Testis (tissue), 3 donors: ENCODE results near the gene PRAMEF13. TPM values are rescaled to one million over a fixed set of nuclear protein-coding genes. Genes with fewer than 3 reads are reported as not detected.
"Not testable (repeated sequence)": the region's sequence is repeated elsewhere in the genome, so short reads cannot be mapped to it uniquely, and the experiment has no call there.

Experiments
- DNase-seq: peaks from one replicate; pipeline ENCODE4 v3.0.0-alpha.2; 2019
- H3K27ac ChIP-seq, 2 donors: fragments of 200-600 bp; sonication (generic); one replicate each; pipeline ENCODE4 v1.5.1; 2019
- H3K27me3 ChIP-seq: fragments of 200-600 bp; sonication (generic); one replicate; pipeline ENCODE4 v1.5.1; 2019
- H3K36me3 ChIP-seq: fragments of 200-600 bp; sonication (generic); one replicate; pipeline ENCODE4 v1.5.1; 2017; ENCODE audit warnings: low read depth; ENCODE audit errors: missing control alignments
- H3K4me1 ChIP-seq: fragments of 200-600 bp; sonication (generic); one replicate; pipeline ENCODE4 v1.5.1; 2019
- H3K4me3 ChIP-seq, 2 donors: fragments of 200-600 bp; sonication (generic); one replicate each; pipeline ENCODE4 v1.5.1; 2017 to 2019
- H3K9me3 ChIP-seq: fragments of 200-600 bp; sonication (generic); one replicate; pipeline ENCODE4 v1.5.1; 2017
- WGBS, 2 donors: methylation state at CpG; one replicate each; pipeline ENCODE4 v1.1.5; 2018; 5-methylcytosine and 5-hydroxymethylcytosine counted together
- intact Hi-C: fragments of 100-400 bp; cut with DNase I; formaldehyde crosslinking; loops from one replicate; pipeline ENCODE4 v1.15.1; 2023; ENCODE audit warnings: low total_unique reads
- polyA plus RNA-seq: library from polyadenylated mRNA; stranded (reverse); fragments of 350-450 nt; fragmentation: Illumina TruSeq; extraction: RNeasy Lipid Tissue Mini Kit (QIAGEN cat#74804); gene quantifications from one replicate; pipeline ENCODE4 v1.2.3, GENCODE V29; 2014; ENCODE audit warnings: low read depth, low replicate concordance; ENCODE audit not compliant: insufficient read depth
- total RNA-seq, 2 donors: library from RNA; depleted of rRNA; stranded (reverse); fragments of >200 nt; gene quantifications; one replicate each; pipeline ENCODE4 v1.2.3, GENCODE V29; 2016

The PRAMEF13 gene
- total and polyA plus RNA-seq, 3 donors from 2014 or later, result not detected

DNA sequence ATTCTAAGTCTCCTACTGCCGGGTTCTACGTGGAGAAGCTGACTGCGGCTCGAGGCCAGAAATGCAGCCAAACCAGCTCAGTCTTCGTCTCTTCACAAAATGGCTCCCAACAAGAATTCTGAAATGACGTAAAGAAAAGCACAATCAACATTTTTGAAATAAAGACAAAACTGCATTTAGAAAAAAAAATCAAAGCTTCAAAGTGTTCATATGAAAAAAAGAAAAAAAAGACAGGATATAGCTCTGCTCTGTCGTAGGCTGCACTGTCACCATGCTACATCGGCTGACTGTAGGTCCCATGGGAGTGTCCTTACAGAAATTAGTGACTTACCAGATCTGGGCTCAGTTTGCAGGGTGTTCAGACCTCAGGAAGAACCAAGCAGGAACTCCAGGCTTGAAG, 35.7 kb downstream of the PRAMEF13 start, which contains the start of gene HNRNPCL4:
TSS of gene HNRNPCL4 (minus strand) at position 101 of the 400 bp plus-strand sequence. CDS start 164 bp downstream, outside the sequence.
- H3K27ac ChIP-seq, DNase-seq, H3K27me3 ChIP-seq, H3K9me3 ChIP-seq, H3K4me3 ChIP-seq, intact Hi-C loops, H3K4me1 ChIP-seq, H3K36me3 ChIP-seq: not testable (repeated sequence)
- no CpG with 5 or more reads among the region's 8 CpGs for WGBS, 2 donors

DNA sequence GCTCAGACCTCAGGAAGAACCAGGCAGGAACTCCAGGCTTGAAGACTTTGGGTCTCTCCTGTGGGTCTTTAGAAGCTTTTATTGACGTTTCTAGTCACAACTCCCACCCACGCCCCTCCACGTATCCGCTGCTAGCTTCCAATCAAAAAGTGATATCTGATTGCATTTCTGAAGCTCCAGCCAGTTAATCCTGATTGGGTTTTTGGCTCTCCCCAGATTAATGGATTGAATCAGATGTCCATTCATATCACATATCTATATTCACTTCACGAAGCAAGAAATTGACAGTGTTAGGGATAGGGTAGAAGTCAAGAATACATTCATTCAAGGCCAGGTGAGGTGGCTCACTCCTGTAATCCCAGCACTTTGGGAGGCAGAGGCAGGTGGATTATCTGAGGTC, 45.3 kb downstream of the PRAMEF13 start, which contains the start of gene PRAMEF26:
TSS of gene PRAMEF26 (minus strand) at position 101 of the 400 bp plus-strand sequence. CDS start 2,914 bp downstream, outside the sequence.
- intact Hi-C loops, DNase-seq, H3K4me1 ChIP-seq, H3K27ac ChIP-seq, H3K4me3 ChIP-seq, H3K9me3 ChIP-seq, H3K27me3 ChIP-seq, H3K36me3 ChIP-seq: not testable (repeated sequence)
- no CpG with 5 or more reads among the region's 5 CpGs for WGBS, 2 donors

Other genes starting within 250 kb of the PRAMEF13 start
- under 1 TPM in 1 of 2 donors, not detected in 1; 0.12 TPM for gene PRAMEF27, start 144.8 kb downstream of the PRAMEF13 start, total RNA-seq
- gene PRAMEF27, start 144.8 kb downstream of the PRAMEF13 start, polyA plus RNA-seq, result not detected
- gene HNRNPCL3, start 140.6 kb downstream of the PRAMEF13 start, total RNA-seq, result not detected
- not detected for gene HNRNPCL3, start 140.6 kb downstream of the PRAMEF13 start, polyA plus RNA-seq
- gene PRAMEF25, start 130.6 kb downstream of the PRAMEF13 start, total RNA-seq, result under 1 TPM in 1 of 2 donors, not detected in 1; 0.16 TPM
- gene PRAMEF25, start 130.6 kb downstream of the PRAMEF13 start, polyA plus RNA-seq, result not detected
- gene HNRNPCL2, start 84.6 kb downstream of the PRAMEF13 start, total RNA-seq, result under 1 TPM in 1 of 2 donors, not detected in 1; 0.25 TPM
- gene HNRNPCL2, start 84.6 kb downstream of the PRAMEF13 start, polyA plus RNA-seq, result not detected
- gene PRAMEF26, start 45.4 kb downstream of the PRAMEF13 start, total RNA-seq, result not detected
- not detected for gene PRAMEF26, start 45.4 kb downstream of the PRAMEF13 start, polyA plus RNA-seq
- not detected for gene HNRNPCL4, start 35.8 kb downstream of the PRAMEF13 start, total RNA-seq
- gene HNRNPCL4, start 35.8 kb downstream of the PRAMEF13 start, polyA plus RNA-seq, result not detected
- gene PRAMEF9, start 29.6 kb downstream of the PRAMEF13 start, total RNA-seq, result not detected
- gene PRAMEF9, start 29.6 kb downstream of the PRAMEF13 start, polyA plus RNA-seq, result not detected
- under 1 TPM in 1 of 2 donors, not detected in 1; 0.19 TPM for gene PRAMEF18, start 24.7 kb upstream of the PRAMEF13 start, total RNA-seq
- not detected for gene PRAMEF18, start 24.7 kb upstream of the PRAMEF13 start, polyA plus RNA-seq
- gene PRAMEF5, start 52.8 kb upstream of the PRAMEF13 start, total RNA-seq, result not detected
- not detected for gene PRAMEF5, start 52.8 kb upstream of the PRAMEF13 start, polyA plus RNA-seq
- under 1 TPM in 1 of 2 donors, not detected in 1; 0.12 TPM for gene PRAMEF8, start 83.7 kb upstream of the PRAMEF13 start, total RNA-seq
- gene PRAMEF8, start 83.7 kb upstream of the PRAMEF13 start, polyA plus RNA-seq, result not detected
- not detected for gene PRAMEF33, start 102.1 kb upstream of the PRAMEF13 start, total RNA-seq
- gene PRAMEF33, start 102.1 kb upstream of the PRAMEF13 start, polyA plus RNA-seq, result not detected
- gene PRAMEF15, start 114.2 kb upstream of the PRAMEF13 start, total RNA-seq, result under 1 TPM in 1 of 2 donors, not detected in 1; 0.19 TPM
- not detected for gene PRAMEF15, start 114.2 kb upstream of the PRAMEF13 start, polyA plus RNA-seq
- gene PRAMEF14, start 145.7 kb upstream of the PRAMEF13 start, total RNA-seq, result under 1 TPM in 1 of 2 donors, not detected in 1; 0.31 TPM
- gene PRAMEF14, start 145.7 kb upstream of the PRAMEF13 start, polyA plus RNA-seq, result 0.24 TPM
- not detected for gene PRAMEF19, start 170.5 kb upstream of the PRAMEF13 start, total RNA-seq
- not detected for gene PRAMEF19, start 170.5 kb upstream of the PRAMEF13 start, polyA plus RNA-seq
- gene PRAMEF17, start 188.2 kb upstream of the PRAMEF13 start, total RNA-seq, result under 1 TPM in 1 of 2 donors, not detected in 1; 0.31 TPM
- not detected for gene PRAMEF17, start 188.2 kb upstream of the PRAMEF13 start, polyA plus RNA-seq
- gene PRAMEF20, start 209.0 kb upstream of the PRAMEF13 start, total RNA-seq, result under 1 TPM; 0.62 to 0.87 TPM
- gene PRAMEF20, start 209.0 kb upstream of the PRAMEF13 start, polyA plus RNA-seq, result 0.28 TPM